ENCODE data around the gene CACNA1C.

DNA sequence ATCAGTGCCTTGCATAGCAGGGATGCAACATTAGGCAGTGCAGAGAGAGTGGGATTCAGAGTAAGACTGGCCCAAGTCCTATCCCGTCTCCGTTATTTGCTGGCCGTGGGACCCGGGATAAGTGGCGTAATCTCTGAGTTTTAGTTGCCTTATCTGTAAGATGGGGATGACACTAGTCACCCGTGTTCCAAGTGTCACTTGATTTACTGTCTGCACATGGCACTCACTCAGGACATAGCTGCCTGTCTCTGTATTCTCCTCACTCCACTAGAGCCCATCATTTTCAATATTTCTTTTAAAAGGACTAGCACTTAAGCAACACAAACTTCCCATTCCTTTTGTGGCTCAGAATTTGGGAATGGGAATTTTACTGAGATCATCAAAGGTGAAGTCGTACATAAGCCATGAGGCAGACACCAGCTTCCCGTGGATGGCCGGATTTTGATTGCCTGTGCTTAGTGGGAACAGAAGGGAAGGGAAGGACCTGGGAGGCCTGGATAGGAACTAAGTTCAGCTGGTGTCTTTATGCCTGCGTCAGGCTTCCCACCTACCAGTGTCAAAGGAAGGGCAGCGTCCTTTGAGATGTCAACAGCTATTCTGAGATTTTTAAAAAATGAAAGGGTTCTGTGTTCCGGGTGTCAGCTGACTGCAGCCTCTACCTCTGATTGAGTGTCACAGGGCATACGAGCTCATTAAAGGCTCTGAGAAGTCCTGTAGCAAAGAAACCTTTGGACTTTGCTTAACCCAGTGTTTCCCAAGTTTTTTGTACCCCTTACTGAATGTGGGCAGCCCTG lies 361.4 kb downstream of the CACNA1C start:
- TF ChIP-seq CTCF (IDR thresholded peaks at IDR 0.05) (no peak), POLR2A (IDR thresholded peaks at IDR 0.05) (no peak)
